OCI-LY1 (cell line): Measurements from ENCODE around the gene SLC8A1.

Source experiments
- H2AFZ ChIP-seq: fragments of 200-600 bp; sonication (generic), shearing (Covaris generic); 2 replicates; pipeline ENCODE4 v1.6.0; 2014; ENCODE audit warnings: antibody characterized with exemption, mild to moderate bottlenecking, low read length
- H3F3A ChIP-seq: fragments of 200-600 bp; sonication (generic), shearing (Covaris generic); 2 replicates; pipeline ENCODE4 v1.6.0; 2014; ENCODE audit warnings: mild to moderate bottlenecking, antibody characterized with exemption, low read length, moderate library complexity; ENCODE audit not compliant: insufficient read depth
- H3K27ac ChIP-seq: fragments of 200-600 bp; sonication (generic); 2 replicates; pipeline ENCODE4 v1.5.1; 2014; ENCODE audit warnings: low read length, mixed run types, mild to moderate bottlenecking, low read depth; ENCODE audit not compliant: poor library complexity, severe bottlenecking
- H3K27me3 ChIP-seq: fragments of 200-600 bp; sonication (generic); 2 replicates; pipeline ENCODE4 v1.6.0; 2014; ENCODE audit warnings: antibody characterized with exemption, mild to moderate bottlenecking, low read length, moderate library complexity; ENCODE audit not compliant: insufficient read depth
- H3K36me3 ChIP-seq: fragments of 200-600 bp; sonication (generic); 2 replicates; pipeline ENCODE4 v1.6.1; 2014; ENCODE audit warnings: mild to moderate bottlenecking, antibody characterized with exemption, low read length, moderate library complexity, mixed read lengths; ENCODE audit not compliant: insufficient read depth
- H3K4me1 ChIP-seq: fragments of 200-600 bp; sonication (generic); 2 replicates; pipeline ENCODE4 v1.5.1; 2014; ENCODE audit warnings: mild to moderate bottlenecking, low read length, moderate library complexity; ENCODE audit not compliant: insufficient read depth, severe bottlenecking
- H3K4me2 ChIP-seq: fragments of 200-600 bp; sonication (generic), shearing (Covaris generic); 2 replicates; pipeline ENCODE4 v1.6.1; 2014; ENCODE audit warnings: low read length
- H3K4me3 ChIP-seq: fragments of 200-600 bp; sonication (generic); 2 replicates; pipeline ENCODE4 v1.5.1; 2014; ENCODE audit warnings: low read length, low read depth, mild to moderate bottlenecking, mixed read lengths; ENCODE audit not compliant: poor library complexity, severe bottlenecking
- H3K79me2 ChIP-seq: fragments of 200-600 bp; shearing (Covaris generic); 2 replicates; pipeline ENCODE4 v1.6.1; 2016; ENCODE audit warnings: mixed run types, low read length, mixed read lengths; ENCODE audit not compliant: insufficient read depth
- H3K9ac ChIP-seq: fragments of 200-600 bp; sonication (generic), shearing (Covaris generic); 2 replicates; pipeline ENCODE4 v1.6.1; 2014; ENCODE audit warnings: mild to moderate bottlenecking, low read length, mixed read lengths
- H3K9me2 ChIP-seq: fragments of 200-600 bp; sonication (generic), shearing (Covaris generic); 2 replicates; pipeline ENCODE4 v1.6.1; 2014; ENCODE audit warnings: low read depth, mild to moderate bottlenecking, low read length, mixed read lengths
- H3K9me3 ChIP-seq: fragments of 200-600 bp; shearing (Covaris generic); 2 replicates; pipeline ENCODE4 v1.6.1; 2014; ENCODE audit warnings: low read length, mixed read lengths
- H4K20me1 ChIP-seq: fragments of 200-600 bp; sonication (generic), shearing (Covaris generic); 2 replicates; pipeline ENCODE4 v1.6.0; 2016; ENCODE audit warnings: mild to moderate bottlenecking, low read length; ENCODE audit not compliant: insufficient read depth
- EZH2 ChIP-seq: fragments of 200-600 bp; sonication (generic), shearing (Covaris generic); IDR thresholded peaks from 2 replicates; pipeline ENCODE4 v1.8.0; 2017; ENCODE audit warnings: borderline replicate concordance, mixed run types, mild to moderate bottlenecking, antibody characterized with exemption, low read length, moderate library complexity, mixed read lengths
- TF ChIP-seq, protein P1 (sequence below): fragments of 200-600 bp; sonication (generic), shearing (Covaris generic); IDR thresholded peaks from 2 replicates; pipeline ENCODE4 v1.5.1; 2017; ENCODE audit warnings: mild to moderate bottlenecking, antibody characterized with exemption, low read length, moderate library complexity, mixed read lengths

The SLC8A1 gene

GRCh38 chr2:40321016-40321623 lies 130.8 kb downstream of the SLC8A1 start:
- no peaks in the 10 kb centered on the region for H3F3A ChIP-seq
- no peak overlapping the region for H2AFZ ChIP-seq
- TF ChIP-seq, protein P1, sequence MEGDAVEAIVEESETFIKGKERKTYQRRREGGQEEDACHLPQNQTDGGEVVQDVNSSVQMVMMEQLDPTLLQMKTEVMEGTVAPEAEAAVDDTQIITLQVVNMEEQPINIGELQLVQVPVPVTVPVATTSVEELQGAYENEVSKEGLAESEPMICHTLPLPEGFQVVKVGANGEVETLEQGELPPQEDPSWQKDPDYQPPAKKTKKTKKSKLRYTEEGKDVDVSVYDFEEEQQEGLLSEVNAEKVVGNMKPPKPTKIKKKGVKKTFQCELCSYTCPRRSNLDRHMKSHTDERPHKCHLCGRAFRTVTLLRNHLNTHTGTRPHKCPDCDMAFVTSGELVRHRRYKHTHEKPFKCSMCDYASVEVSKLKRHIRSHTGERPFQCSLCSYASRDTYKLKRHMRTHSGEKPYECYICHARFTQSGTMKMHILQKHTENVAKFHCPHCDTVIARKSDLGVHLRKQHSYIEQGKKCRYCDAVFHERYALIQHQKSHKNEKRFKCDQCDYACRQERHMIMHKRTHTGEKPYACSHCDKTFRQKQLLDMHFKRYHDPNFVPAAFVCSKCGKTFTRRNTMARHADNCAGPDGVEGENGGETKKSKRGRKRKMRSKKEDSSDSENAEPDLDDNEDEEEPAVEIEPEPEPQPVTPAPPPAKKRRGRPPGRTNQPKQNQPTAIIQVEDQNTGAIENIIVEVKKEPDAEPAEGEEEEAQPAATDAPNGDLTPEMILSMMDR, result no peak
- no peak for TF ChIP-seq EZH2
- H3K4me3 ChIP-seq, result no peak overlapping the region
- H3K27me3 ChIP-seq, result no peaks in the 10 kb centered on the region
- no peaks in the 10 kb centered on the region for H3K4me1 ChIP-seq
- H3K79me2 ChIP-seq, result no peaks in the 10 kb centered on the region
- no peak overlapping the region for H3K4me2 ChIP-seq
- H3K27ac ChIP-seq, result no peak overlapping the region
- no peak overlapping the region for H3K9ac ChIP-seq
- no peaks in the 10 kb centered on the region for H4K20me1 ChIP-seq
- no peaks in the 10 kb centered on the region for H3K9me3 ChIP-seq
- H3K9me2 ChIP-seq, result no peaks in the 10 kb centered on the region
- no peaks in the 10 kb centered on the region for H3K36me3 ChIP-seq

GRCh38 chr2:40318921-40319320 lies 133.0 kb downstream of the SLC8A1 start:
- Histone ChIP-seq H3K9me3 (no peaks in the 10 kb centered on the region), H3K4me2 (no peak overlapping the region)
- TF ChIP-seq, protein P1, result no peak
- TF ChIP-seq EZH2, result no peak

GRCh38 chr2:40317761-40318160 lies 134.1 kb downstream of the SLC8A1 start:
- H3K4me1 ChIP-seq, result no peaks in the 10 kb centered on the region
- H3K36me3 ChIP-seq, result no peaks in the 10 kb centered on the region
- no peak for TF ChIP-seq EZH2
- TF ChIP-seq, protein P1, result no peak
- H3K9me2 ChIP-seq, result no peaks in the 10 kb centered on the region
- H3K27ac ChIP-seq, result no peak overlapping the region
- H3F3A ChIP-seq, result no peaks in the 10 kb centered on the region
- no peaks in the 10 kb centered on the region for H3K9me3 ChIP-seq
- H3K9ac ChIP-seq, result no peak overlapping the region
- no peak overlapping the region for H3K4me3 ChIP-seq
- no peaks in the 10 kb centered on the region for H3K27me3 ChIP-seq
- H4K20me1 ChIP-seq, result no peaks in the 10 kb centered on the region
- no peak overlapping the region for H3K4me2 ChIP-seq
- no peak overlapping the region for H2AFZ ChIP-seq
- H3K79me2 ChIP-seq, result no peaks in the 10 kb centered on the region

More at GRCh38 chr2:40318921-40319320, 133.0 kb downstream of the SLC8A1 start:
- no peak overlapping the region for H2AFZ ChIP-seq
- no peaks in the 10 kb centered on the region for H3K4me1 ChIP-seq
- no peaks in the 10 kb centered on the region for H3K36me3 ChIP-seq
- no peak overlapping the region for H3K4me3 ChIP-seq
- H3K9me2 ChIP-seq, result no peaks in the 10 kb centered on the region
- no peaks in the 10 kb centered on the region for H4K20me1 ChIP-seq
- no peak overlapping the region for H3K9ac ChIP-seq
- no peaks in the 10 kb centered on the region for H3K27me3 ChIP-seq
- H3F3A ChIP-seq, result no peaks in the 10 kb centered on the region
- H3K27ac ChIP-seq, result no peak overlapping the region
- H3K79me2 ChIP-seq, result no peaks in the 10 kb centered on the region
